NCI-H510A (cell line): ENCODE data around the gene ZFR2.
"Not testable (repeated sequence)": the region's sequence is repeated elsewhere in the genome, so short reads cannot be mapped to it uniquely, and the experiment has no call there.

ENCODE experiments used
- DNase-seq: peaks from one replicate; lab custom pipeline; 2025; lab: John Stamatoyannopoulos, UW

ZFR2 gene

GRCh38 chr19:3868770-3869456 lies at the start of gene ZFR2:
Gene ZFR2 (minus strand): TSS chr19:3869038. CDS start chr19:3869017, 21 bp downstream.
- peak; percentile 50 for DNase-seq

- DNase-seq = no peak
These were observed 47.2 kb upstream of the ZFR2 start for GRCh38 chr19:3916033-3916432.

GRCh38 chr19:3914199-3914598 lies 45.4 kb upstream of the ZFR2 start:
- DNase-seq = no peak

DNA sequence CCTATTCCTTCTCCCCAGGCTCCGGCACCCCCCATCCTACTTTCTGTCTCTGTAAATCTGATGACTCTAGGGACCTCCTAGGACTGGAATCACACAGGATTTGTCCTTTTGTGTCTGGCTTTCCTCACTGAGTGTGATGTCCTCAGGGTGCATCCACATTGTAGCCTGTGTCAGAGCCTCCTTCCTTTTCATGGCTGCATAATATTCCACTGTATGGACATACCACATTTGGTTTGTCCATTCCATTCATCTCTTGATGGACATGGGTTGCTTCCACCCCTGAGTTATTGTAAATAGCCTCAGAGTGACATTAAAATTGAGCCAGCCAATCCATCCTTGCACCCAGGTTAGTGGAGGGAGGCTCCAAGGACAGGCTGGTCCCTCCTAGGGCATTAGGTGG lies 41.3 kb upstream of the ZFR2 start:
- DNase-seq = no peak

- no peak for DNase-seq
These were observed 39.6 kb upstream of the ZFR2 start for GRCh38 chr19:3908266-3909054.

DNA sequence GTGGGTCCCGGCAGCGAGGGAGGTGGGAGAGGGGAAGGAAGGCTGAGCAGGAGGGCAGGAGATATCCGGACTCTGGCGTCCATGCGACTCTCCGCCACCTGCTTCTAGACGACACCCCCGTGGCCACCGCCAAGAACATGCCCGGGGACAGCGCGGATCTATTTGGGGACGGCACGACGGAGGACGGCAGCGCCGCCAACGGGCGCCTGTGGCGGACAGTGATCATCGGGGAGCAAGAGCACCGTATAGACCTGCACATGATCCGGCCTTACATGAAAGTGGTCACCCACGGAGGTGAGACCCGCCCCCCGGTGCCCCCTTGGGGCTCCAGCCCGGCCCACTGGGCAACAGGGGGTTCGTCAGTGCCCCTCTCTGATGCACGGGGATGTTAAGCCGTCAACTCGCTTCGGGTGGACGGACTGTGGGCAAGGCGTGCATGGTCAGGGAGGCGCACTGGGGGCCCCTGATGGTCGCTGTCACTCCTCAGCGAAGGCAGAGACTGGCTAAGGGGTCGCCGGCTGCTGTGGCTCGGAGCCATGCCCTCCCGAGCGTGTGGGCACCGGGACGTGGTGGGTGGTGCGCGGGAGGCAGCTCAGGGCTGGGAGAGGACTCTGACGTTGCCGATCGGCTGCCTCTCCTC lies 38.9 kb upstream of the ZFR2 start:
- DNase-seq = no peak

GRCh38 chr19:3904233-3904632 lies 35.4 kb upstream of the ZFR2 start:
- DNase-seq = no peak

GRCh38 chr19:3902317-3902973 lies 33.6 kb upstream of the ZFR2 start:
- DNase-seq = no peak

DNA sequence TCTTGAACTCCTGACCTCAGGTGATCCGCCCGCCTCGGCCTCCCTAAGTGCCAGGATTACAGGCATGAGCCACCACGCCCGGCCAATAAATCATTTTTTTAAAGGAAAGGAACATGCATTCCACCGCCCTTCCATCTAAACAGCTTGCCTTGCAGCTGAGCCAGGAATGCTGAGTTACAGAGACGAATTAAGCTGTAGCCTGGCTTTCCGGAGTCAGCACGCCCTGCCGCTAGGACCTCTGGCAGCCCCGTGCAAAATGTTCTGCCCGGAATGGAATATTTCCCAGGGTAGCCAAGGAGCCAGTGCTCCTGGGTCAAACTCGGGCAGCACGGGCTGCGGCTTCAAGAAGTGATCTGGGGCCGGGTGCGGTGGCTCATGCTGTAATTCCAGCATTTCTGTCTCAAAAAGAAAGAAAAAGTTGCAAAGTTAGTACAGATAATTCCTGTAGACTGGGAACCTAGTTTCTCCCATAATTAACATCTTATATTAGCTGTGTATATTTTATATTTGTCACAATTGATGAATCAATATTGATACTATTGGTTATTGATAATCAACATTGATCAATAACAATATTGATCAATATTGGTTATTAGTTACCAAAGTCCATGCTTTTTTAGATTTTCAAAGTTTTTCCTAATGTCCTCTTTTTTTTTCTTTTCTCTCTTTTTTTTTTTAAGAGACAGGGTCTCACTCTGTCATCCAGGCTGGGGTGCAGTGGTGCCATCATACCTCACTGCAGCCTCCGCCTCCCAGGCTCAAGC lies 30.9 kb upstream of the ZFR2 start:
- no peak for DNase-seq

- no peak for DNase-seq
These were observed 29.6 kb upstream of the ZFR2 start for GRCh38 chr19:3898426-3898825.

DNA sequence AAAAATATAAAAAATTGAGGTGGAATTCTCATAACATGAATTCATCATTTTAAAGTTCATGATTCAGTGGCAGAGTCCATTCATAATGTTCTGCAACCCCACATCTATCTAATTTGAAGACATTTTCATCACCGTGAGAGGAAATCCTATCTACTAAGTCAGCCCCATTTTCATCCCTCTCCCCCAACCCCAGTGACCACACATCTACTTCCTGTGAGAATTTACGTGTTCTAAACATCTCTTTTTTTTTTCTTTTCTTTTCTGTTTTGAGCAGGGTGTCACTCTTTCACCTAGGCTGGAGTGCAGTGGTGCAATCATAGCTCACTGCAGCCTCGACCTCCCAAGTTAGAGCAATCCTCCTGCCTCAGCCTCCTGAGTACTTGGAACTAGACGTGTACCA lies 29.1 kb upstream of the ZFR2 start:
- no peak for DNase-seq

DNA sequence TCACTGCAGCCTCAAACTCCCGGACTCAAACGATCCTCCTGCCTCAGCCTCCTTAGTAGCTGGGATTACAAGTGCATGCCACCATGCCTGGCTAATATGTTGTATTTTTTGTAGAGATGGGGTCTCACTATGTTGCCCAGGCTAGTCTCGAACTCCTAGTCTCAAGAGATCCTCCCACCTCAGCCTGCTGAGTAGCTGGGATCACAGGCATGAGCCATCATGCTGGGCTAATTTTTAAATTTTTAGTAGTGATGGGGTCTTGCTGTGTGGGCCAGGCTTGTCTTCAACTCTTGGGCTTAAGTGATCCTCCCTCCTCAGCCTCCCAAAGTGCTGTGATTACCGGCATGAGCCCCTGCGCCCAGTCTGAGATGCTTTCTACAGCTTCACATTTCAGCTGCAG lies 26.9 kb upstream of the ZFR2 start:
- no peak for DNase-seq

- not testable (repeated sequence) for DNase-seq
These were observed 26.1 kb upstream of the ZFR2 start for GRCh38 chr19:3894959-3895358.

GRCh38 chr19:3893509-3894179 lies 24.8 kb upstream of the ZFR2 start:
- no peak for DNase-seq

DNA sequence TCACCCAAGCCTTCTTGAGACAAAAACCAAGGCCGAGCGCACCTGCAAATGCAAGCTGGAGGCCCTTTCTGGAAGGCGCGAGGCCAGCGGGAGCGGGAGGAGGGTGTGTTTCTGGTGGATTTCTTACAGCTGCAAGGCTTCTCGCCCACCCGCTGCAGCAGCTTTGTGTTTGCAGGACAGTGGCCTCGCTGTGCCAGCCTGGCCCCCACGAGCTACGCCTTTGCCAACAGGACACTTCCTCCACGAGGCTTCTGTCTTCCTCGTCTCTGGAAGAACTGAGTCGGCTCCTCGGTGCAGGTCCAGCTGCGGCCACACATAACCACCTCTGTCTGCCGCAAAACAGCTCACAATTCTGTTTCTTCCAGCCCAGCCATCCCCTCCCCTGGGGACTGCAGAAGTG lies 21.8 kb upstream of the ZFR2 start:
- no peak for DNase-seq

- no peak for DNase-seq
These were observed 13.2 kb upstream of the ZFR2 start for GRCh38 chr19:3882041-3882384.

- DNase-seq = peak; percentile 42
These were observed 12.6 kb upstream of the ZFR2 start for GRCh38 chr19:3881272-3882040.

- peak; percentile 84 for DNase-seq
These were observed 11.8 kb upstream of the ZFR2 start, which contains the start of gene ATCAY for GRCh38 chr19:3880471-3881271. Gene ATCAY (plus strand): TSS chr19:3880685. CDS start chr19:3885768, 5,083 bp downstream.

GRCh38 chr19:3879656-3880055 lies 10.8 kb upstream of the ZFR2 start:
- no peak for DNase-seq

GRCh38 chr19:3874695-3875094 lies 5.9 kb upstream of the ZFR2 start:
- DNase-seq = not testable (repeated sequence)
